SH-SY5Y (cell line): ENCODE data around the gene SDHC.

Source experiments
- GATA2 ChIP-seq: IDR thresholded peaks from 2 replicates; pipeline ENCODE4 v1.6.1; 2011; ENCODE audit warnings: mild to moderate bottlenecking, low read depth, low read length
- GATA3 ChIP-seq: IDR thresholded peaks from 2 replicates; pipeline ENCODE4 v1.6.1; 2011; ENCODE audit warnings: low read depth, mild to moderate bottlenecking, low read length, moderate library complexity

- TF ChIP-seq GATA3 (no peak), GATA2 (no peak)
These were observed 6.1 kb upstream of the SDHC start for GRCh38 chr1:161307892-161308638.
